H54 (cell line): ENCODE results near the gene GNA15.
"Not testable (repeated sequence)": the region's sequence is repeated elsewhere in the genome, so short reads cannot be mapped to it uniquely, and the experiment has no call there.

ENCODE experiments used
- DNase-seq: peaks from one replicate; pipeline ENCODE4 v3.0.0; 2011; ENCODE audit warnings: low spot score, mixed read lengths; ENCODE audit not compliant: insufficient read length
- FAIRE-seq: peaks from 3 replicates; lab custom pipeline; 2011; peaks lifted over from hg19 to GRCh38; lab: Jason Lieb, UNC
- POLR2A ChIP-seq: IDR thresholded peaks from 2 replicates; pipeline ENCODE4 v1.6.1; 2011; ENCODE audit warnings: low read depth, mild to moderate bottlenecking, low read length

Gene GNA15

DNA sequence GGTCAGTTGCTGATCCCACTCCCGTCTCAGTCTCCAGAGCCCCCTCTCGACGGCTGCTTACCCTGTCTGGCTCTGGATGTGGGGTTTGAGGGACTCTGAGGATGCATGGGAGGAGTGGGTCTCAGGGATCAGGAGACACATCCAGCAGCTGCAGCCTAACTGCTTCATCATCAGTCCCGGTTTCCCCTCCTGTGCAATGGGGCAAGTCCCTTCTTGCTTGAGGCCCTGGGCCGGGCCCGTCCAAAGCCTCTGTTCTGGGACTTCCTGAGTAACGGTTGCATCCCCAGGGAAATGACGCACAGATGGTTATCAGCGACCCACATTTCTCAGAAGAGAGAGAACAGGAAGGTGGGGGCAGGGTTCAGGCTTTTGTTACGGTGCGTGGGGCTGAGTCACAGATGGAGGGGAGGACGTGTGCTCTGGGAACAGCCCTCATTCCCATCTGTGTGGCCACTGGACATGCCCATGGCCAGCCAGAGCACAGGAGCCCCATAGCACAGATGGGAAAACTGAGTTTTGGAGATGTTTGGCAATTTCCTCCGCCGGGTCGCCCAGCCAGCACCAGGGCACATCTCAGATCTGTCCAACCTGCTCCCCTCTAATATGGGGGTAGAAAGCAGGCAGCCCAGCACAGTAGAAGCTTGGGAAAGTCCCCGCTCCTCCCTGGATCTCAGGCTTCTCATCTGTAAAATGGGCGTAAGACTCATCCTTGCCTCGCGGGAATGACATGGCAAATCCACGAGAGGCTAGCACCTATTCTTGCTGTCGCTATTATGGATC, 19.3 kb downstream of the GNA15 start:
- FAIRE-seq (peak; percentile 78), DNase-seq (peak; percentile 99)
- peak; percentile 83 for TF ChIP-seq POLR2A

DNA sequence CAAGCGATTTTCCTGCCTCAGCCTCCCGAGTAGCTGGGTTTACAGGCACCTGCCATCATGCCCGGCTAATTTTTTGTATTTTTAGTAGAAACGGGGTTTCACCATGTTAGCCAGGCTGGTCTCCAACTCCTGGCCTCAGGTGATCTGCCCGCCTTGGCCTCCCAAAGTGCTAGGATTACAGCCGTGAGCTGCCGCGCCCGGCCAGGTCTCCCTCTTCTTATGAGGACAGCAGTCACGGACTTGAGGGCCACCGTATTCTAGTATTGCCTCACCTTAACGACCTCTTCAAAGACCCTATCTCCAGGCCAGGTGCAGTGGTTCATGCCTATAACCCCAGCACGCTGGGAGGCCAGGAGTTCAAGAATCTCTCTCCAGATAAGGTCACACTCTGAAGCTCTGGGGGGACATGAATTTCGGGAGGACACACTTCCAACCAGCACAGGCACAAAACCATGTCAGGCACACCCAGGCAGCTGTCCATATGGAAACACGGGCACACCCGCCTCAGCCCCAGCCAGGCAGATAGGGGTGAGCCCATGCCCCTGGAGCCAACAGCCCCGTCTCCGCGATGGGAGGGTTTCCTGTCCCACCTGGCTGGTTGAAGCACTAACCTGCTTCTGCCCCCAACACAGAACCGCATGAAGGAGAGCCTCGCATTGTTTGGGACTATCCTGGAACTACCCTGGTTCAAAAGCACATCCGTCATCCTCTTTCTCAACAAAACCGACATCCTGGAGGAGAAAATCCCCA, 21.4 kb downstream of the GNA15 start:
- no peak for TF ChIP-seq POLR2A
- no peak for FAIRE-seq
- DNase-seq, result no peak

DNA sequence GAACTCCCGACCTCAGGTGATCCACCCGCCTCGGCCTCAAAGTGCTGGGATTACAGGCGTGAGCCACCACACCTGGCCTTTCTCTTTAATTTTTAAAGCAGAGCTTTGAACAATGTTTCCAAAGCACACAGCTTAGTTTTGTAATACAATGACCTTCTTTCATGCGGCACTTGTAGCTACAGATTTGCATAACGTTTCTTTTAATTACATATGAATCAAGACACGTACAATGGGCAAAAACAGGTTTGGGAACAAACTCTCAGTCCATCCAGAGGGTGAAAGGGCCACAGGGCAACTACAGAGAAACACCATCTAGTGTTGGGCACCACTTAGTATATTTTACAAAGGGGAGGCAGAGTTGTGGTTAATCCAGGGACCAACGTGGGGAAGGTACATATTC, 23.7 kb downstream of the GNA15 start:
- DNase-seq (no peak), FAIRE-seq (no peak)
- no peak for TF ChIP-seq POLR2A

DNA sequence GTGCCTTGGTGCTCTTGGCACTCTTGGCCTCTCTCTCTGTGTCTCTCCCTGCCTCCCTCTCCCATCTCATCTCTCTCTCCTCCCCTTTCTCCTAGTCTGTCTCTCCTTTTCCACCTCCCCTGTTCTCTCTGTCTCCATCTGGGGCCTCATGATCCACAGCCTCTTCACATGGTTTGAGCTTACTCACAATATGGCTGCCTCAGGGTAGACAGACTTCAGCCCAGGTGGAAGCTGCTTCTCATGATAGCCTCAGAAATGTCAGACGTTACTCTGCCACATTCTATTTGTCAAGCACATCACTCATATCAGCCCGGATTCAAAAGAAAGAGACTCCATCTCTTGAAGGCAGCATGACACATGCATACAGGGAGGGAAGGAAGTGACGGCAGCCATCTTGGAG, 24.4 kb downstream of the GNA15 start:
- no peak for TF ChIP-seq POLR2A

DNA sequence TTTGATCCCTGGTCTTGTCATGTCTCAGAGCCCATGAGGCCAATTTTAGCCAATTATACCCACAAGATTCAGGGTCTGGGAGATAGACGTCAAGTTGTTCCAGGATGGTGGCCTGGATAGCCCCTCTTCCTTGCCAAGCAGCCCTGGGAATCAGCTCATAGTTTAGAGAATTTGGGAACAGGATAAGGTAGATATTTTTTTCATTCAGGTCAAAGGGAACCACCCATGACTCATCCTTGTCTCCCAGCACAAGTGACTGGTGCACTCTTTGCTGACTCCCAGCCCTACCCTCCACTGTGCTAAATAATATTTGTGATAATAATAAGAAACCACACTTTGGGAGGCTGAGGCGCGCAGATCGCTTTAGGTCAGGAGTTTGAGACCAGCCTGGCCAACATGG, 25.6 kb downstream of the GNA15 start:
- DNase-seq (peak; percentile 89), FAIRE-seq (no peak)
- TF ChIP-seq POLR2A, result no peak

More for the DNA sequence above, 24.4 kb downstream of the GNA15 start:
- DNase-seq (no peak), FAIRE-seq (no peak)

DNA sequence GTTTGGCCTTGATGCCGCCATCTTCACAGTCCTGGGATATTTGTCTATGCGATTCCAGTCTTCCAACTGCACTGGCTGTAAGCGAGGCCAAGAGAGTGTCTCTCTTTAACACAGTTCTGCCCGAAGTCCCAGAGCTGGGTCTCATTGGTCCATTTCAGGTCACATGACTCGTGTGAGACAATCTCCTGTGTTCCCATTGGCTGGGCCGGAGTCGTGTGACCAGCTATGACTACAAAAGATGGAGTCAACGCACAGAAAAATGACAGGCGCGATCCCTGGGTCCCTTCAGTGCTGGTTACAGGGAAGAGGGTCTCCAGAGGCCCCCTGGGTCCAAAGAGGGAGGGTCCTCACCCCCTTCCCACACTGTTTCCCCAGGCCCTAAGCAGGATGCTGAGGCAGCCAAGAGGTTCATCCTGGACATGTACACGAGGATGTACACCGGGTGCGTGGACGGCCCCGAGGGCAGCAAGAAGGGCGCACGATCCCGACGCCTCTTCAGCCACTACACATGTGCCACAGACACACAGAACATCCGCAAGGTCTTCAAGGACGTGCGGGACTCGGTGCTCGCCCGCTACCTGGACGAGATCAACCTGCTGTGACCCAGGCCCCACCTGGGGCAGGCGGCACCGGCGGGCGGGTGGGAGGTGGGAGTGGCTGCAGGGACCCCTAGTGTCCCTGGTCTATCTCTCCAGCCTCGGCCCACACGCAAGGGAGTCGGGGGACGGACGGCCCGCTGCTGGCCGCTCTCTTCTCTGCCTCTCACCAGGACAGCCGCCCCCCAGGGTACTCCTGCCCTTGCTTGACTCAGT, 26.8 kb downstream of the GNA15 start:
- no peak for TF ChIP-seq POLR2A
- DNase-seq (peak; percentile 80), FAIRE-seq (no peak)

DNA sequence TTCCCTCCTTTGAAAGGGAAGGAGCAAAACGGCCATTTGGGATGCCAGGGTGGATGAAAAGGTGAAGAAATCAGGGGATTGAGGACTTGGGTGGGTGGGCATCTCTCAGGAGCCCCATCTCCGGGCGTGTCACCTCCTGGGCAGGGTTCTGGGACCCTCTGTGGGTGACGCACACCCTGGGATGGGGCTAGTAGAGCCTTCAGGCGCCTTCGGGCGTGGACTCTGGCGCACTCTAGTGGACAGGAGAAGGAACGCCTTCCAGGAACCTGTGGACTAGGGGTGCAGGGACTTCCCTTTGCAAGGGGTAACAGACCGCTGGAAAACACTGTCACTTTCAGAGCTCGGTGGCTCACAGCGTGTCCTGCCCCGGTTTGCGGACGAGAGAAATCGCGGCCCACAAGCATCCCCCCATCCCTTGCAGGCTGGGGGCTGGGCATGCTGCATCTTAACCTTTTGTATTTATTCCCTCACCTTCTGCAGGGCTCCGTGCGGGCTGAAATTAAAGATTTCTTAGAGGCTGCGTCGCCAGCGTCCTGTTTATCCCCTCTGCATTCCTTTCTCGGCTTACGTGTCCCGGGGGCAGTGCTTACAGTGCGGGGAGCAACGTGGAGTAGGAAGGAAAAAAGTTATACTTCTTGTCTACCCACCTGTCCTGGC, 27.5 kb downstream of the GNA15 start:
- DNase-seq (peak; percentile 96), FAIRE-seq (no peak)
- no peak for TF ChIP-seq POLR2A

DNA sequence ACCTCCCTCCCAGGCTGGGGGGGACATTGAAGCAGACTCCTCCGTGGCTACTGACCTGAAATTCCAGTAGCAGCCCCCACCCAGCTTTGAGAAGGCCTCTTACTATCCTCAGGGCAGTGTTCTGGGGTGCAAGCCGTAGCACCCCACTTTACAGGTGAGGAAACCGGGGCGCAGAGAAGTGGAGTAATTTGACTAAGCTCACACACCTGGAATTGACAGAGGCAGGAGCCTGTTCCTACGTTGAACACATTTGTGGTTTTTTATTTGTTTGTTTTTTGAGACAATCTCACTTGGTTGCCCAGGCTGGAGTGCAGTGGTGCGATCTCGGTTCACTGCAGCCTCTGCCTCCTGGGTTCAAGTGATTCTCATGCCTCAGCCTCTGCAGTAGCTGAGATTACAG, 28.1 kb downstream of the GNA15 start:
- FAIRE-seq (no peak), DNase-seq (no peak)
- no peak for TF ChIP-seq POLR2A

DNA sequence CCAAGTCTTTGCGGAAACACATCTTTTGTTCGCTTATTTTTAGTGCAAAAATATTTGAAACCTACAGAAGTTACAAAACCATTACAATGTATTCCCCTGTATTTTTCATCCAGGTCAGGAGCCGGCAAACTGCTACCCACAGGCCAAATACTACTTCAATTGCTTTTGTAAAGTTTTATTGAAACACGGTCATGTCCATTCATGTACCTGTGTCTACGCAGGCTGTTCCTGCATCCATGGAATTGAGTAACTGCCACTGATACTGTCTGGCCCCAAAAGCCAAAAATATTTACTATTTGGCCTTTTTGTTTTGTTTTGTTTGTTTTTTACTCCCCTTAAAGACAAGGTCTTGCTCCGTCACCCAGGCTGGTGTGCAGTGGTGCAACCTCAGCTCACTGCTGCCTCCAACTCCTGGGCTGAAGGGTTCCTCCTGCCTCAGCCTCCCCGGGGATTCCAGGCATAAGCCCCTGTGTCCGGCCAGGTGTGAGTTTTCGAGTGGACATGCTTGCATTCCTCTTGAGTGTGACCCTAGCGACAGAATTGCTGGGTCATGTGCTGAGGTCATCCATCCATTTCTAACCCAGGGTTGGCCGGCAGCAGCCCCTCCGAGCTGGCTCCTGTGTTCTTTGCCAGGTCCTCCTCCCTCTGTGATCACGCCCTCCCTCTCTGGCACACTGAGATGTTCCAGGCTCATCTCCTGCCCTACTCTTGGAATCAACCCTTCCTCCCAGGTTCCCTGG, 31.9 kb downstream of the GNA15 start:
- FAIRE-seq, result no peak
- no peak for TF ChIP-seq POLR2A
- no peak for DNase-seq

DNA sequence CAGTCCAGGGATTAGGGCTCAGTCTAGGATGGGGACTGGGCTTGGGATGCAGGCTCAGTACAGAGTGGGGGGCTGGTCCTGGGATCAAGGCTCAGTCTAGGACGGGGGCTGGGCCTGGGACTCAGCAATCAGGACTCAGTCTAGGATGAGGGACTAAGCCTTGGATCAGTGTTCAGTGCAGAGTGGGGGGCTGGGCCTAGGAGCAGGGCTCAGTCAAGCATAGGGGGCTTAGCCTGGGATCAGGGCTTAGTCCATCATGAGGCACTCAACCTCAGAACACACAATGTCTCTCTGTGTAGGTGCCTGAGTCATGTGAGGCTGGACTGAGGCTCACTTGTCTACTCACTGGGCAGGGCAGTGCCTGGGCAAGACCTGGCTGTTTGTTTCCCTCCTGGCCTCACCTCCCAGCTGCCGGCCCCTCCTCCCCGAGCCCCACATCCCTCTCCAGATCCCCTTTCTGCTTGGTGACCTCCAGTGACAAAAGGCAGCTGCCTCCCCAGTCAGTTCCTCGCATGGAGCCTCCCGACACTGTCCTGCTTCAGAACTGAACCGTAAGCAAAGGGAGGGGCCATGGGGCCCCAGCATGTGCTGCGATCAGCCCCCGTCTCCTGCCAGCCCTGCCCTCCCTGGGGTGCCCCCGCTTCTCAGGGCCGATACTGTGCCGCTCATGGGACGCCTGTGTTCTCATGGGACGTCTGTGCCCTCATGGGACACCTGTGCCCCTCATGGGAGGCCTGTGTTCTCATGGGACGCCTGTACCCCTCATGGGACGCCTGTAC, 36.2 kb downstream of the GNA15 start:
- TF ChIP-seq POLR2A, result no peak
- no peak for FAIRE-seq
- DNase-seq, result peak; percentile 54

DNA sequence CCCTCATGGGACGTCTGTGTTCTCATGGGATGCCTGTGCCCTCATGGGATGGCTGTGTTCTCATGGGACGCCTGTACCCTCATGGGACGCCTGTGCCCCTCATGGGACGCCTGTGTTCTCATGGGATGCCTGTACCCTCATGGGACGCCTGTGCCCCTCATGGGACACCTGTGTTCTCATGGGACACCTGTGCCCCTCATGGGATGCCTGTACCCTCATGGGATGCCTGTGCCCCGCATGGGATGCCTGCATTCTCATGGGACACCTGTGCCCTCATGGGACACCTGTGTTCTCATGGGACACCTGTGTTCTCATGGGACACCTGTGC, 36.8 kb downstream of the GNA15 start:
- FAIRE-seq, DNase-seq: not testable (repeated sequence)

DNA sequence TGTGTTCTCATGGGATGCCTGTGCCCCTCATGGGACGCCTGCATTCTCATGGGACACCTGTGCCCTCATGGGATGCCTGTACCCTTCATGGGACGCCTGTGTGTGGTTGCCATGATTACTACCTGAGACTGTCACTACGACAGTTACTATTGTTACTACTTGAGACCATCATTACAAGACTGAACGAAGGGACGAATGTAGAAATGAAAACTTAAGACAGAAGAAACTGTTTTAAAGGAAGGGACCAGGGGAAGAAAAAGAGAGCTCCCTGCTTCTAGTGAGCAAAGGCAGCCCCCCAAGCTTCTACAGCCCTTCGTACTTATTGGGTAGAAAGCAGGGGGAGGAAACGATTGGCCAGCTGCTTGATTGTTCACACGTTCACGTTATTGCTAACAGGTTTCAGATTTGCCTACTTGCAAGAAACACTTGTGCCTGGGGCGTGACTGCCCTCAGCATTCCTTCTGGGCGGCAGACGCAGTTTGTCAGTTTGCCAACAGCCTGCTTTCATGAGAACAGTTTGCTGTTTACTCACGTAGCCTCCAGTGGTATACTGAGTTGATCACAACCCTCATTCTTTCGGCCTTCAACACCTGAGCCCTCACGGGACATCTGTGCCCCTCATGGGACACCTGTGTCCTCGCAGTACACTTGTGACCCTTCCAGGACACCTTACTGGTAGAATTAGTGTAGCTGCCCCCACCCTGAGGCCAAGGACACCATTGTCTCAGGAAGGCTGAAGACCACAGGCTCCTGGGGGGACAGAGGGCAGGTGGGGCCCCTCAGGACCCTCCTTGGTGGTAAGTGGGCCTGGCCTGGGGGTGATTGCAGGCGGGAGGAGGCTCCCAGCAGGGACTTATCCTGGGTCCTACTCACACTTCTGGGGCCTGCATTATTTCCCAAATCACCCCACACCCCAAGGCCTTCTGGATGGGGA, 40.2 kb downstream of the GNA15 start:
- TF ChIP-seq POLR2A, result 0 out of 2 replicates have a peak, but pooled peaks have one; percentile 3
- peak; percentile 85 for FAIRE-seq
- no peak for DNase-seq
